GM21360 (cell line): ENCODE measurements around the gene CLEC19A.
"Not testable (repeated sequence)": the region's sequence is repeated elsewhere in the genome, so short reads cannot be mapped to it uniquely, and the experiment has no call there.

Experiments used
- ATAC-seq: cut with Tn5 transposase; IDR thresholded peaks from one replicate; pipeline ENCODE4 v1.9.1; 2021; ENCODE audit warnings: mild to moderate bottlenecking, moderate library complexity; ENCODE audit not compliant: unreplicated experiment

CLEC19A gene

DNA sequence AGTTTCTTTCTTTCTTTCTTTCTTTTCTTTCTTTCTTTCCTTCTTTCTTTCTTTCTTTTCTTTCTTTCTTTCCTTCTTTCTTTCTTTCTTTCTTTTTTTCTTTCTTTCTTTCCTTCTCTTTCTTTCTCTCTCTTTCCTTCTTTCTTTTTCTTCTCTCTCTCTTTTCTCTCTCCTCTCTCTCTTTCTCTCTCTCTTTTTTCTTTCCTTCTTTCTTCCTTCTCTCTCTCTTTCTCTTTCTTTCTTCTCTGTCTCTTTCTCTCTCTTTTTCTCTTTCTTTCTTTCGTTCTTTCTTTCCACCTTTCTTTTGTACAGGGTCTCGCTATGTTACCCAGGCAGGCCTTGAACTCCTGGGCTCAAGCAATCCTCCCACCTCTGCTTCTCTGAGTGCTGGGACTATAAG, 35.7 kb downstream of the CLEC19A start:
- ATAC-seq, result not testable (repeated sequence)

- ATAC-seq, result no peak
Observed at GRCh38 chr16:19323596-19323995, 38.1 kb downstream of the CLEC19A start.

- no peak for ATAC-seq
Observed at GRCh38 chr16:19328364-19328763, 42.8 kb downstream of the CLEC19A start.

GRCh38 chr16:19329932-19330331, 44.4 kb downstream of the CLEC19A start:
- no peak for ATAC-seq

GRCh38 chr16:19330841-19331397, 45.4 kb downstream of the CLEC19A start:
- ATAC-seq, result no peak

- no peak for ATAC-seq
Observed at GRCh38 chr16:19331794-19332193, 46.3 kb downstream of the CLEC19A start.

- ATAC-seq, result no peak
Observed at GRCh38 chr16:19338335-19338734, 52.8 kb downstream of the CLEC19A start.

DNA sequence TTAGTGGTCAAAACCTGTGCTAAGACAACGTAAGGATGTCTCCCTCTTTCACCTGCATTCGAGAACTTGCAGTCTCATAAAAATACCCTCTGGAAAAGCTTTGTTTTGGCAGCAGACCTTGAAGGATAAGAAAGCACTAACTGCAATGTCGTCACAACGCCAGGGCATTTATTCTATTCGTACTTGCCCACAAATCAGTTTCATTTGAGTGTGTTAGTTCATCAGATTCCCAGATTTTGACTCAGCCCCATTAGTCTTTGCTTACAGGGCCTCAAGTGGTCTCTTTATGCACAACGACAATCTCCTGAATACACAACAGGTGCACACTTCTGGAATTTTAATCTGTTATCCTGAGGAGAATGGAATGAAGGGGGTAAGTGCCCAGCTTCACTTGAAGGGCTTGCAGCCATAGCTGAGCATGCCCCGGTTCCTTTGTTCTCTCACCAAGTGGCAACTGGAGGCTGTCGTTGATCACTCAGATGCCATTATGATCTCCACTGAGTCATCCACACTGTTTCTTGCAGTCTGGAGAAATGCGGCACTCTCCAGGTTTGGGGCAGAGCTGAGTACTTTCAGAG, 58.8 kb downstream of the CLEC19A start:
- ATAC-seq, result no peak

- no peak for ATAC-seq
Observed at GRCh38 chr16:19344980-19345379, 59.4 kb downstream of the CLEC19A start.

DNA sequence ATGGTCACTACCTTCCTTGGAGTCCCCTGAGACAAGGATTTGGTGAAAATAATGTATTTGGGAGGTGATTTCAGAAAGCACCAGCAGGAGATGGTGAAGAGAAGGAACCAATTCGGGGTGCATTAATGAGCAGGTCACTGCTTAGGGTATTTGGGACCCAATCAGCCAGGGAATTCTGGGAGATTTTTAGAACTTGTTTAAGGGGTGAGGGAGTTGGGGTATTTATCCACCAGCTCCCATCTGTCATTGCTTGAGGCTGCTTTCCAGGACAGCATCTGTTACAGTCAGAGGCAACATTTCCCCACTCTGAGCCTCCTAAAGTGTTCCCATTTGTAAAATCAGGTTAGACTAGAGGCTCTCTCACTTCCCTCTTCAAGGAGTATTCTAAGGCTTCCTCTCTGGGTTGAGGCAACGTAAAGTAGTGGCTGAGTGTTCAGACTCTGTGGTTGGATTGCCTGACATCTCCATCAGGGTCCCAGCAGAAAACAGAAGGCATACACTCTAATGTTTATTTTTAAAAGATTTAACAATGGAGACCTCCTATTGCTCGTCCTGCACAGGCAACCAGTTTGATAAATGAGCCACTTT, 60.9 kb downstream of the CLEC19A start:
- no peak for ATAC-seq

- no peak for ATAC-seq
Observed at GRCh38 chr16:19348125-19348524, 62.6 kb downstream of the CLEC19A start.

DNA sequence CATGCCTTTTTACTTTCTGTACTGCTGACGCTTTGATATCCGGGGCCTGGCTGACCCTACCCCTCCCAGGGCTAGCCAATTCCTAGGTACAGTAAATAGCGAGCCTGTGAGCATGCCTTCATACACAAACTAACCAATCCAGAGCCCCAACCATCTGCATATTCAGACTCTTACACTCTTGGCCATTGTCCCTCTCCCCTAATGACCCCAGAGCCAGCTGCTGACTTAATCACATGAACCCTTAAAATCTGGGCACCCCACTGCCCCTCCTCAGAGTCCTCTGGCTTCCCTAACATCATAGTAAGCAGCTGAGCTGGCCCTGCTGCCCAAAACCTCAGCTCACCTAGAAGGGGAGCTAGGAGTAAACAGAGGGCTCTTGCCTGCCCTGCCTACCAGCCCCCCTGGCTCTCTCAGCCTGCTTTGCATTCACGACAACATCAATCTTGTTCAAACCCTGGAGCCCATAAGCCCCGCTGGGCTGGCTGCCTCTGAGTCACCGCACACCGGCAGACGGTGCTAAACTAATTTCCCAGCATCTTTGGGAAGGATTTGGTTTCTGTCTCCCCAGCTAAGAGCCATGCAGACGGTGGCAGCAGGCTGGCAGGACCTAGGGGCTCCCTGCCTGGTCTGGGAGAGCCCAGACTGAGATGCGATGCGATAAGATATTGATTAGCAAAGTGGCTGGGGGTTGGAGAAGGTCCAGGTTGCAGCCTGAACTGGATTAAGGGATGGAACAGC, 63.2 kb downstream of the CLEC19A start:
- ATAC-seq, result no peak

DNA sequence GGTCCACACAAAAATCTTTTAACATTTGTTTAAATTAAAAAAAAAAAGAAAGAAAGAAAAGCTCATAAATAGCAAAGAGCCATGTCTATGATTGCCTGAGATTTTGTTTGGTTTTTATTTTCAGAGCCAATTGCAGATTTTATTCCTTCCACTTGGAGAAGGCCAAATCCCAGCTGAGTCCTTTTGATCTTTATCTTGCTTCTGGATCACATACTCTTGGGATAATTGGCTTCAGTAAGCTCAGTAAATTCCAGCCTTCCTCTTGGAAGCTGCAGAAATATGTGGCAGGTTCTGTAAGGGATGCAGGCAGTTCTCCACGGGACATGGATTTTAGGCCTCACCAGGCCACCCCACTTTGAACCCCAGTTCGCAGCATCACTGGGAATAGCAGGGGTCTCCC, 68.8 kb downstream of the CLEC19A start:
- no peak for ATAC-seq

DNA sequence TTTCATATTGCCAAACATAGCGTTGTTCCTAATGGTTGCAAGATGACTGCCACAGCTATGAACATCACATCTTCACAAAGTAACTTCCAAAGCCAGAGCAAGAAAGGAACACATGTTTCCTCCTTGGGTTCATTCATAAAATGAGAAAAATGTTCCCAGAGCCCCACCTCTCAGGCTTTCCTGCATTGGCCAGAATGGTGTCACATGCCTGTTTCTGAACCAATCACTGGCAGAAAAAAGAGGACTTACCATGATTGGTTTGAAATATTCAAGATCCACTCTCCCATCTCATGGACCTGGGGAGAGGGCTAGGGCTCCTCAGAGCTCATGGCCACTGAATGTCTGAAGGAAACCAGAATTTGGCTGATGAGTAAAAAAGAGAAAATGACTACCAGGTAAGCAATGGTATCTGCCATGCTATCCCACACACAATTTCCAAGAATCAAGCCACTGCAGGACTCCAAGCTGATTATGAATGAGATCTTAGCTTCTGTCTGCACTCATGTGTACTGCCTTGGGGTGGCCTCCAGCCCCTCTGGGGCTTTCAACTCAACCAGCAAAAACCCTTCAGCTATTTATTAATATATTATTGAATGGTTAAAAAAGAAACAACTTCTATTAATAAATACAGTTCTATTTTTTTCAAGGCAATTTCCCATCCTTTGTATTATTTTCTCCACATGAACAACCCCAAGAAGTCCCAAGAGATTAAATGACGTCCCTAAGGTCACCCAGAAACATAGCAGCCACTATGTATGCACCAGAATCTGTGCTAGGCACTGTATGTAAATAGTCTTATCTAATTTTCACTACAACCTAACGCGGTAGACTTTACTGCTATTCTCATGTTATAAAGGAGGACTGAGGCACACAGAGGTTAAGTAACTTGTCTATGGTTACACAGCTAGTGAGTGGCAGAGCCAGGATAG, 70.8 kb downstream of the CLEC19A start:
- no peak for ATAC-seq

- ATAC-seq, result no peak
Observed at GRCh38 chr16:19359556-19359955, 74.0 kb downstream of the CLEC19A start.
